ENCODE measurements around the gene CCN5.
"Not testable (repeated sequence)": the region's sequence is repeated elsewhere in the genome, so short reads cannot be mapped to it uniquely, and the experiment has no call there.

The CCN5 gene

GRCh38 chr20:44694159-44694558 lies 21.0 kb upstream of the CCN5 start:
- no peaks in the 10 kb centered on the region for H3K36me3 ChIP-seq (ENCODE audit: control insufficient read depth, insufficient read depth, low read length)
- H3K27me3 ChIP-seq (replicated peaks; ENCODE audit: control insufficient read depth, insufficient read depth, low read length): no peaks in the 10 kb centered on the region; the same call in 1 of the 2 replicates
- no peak for DNase-seq (ENCODE audit: extremely low read depth, insufficient read length)
- TF ChIP-seq, protein P1, sequence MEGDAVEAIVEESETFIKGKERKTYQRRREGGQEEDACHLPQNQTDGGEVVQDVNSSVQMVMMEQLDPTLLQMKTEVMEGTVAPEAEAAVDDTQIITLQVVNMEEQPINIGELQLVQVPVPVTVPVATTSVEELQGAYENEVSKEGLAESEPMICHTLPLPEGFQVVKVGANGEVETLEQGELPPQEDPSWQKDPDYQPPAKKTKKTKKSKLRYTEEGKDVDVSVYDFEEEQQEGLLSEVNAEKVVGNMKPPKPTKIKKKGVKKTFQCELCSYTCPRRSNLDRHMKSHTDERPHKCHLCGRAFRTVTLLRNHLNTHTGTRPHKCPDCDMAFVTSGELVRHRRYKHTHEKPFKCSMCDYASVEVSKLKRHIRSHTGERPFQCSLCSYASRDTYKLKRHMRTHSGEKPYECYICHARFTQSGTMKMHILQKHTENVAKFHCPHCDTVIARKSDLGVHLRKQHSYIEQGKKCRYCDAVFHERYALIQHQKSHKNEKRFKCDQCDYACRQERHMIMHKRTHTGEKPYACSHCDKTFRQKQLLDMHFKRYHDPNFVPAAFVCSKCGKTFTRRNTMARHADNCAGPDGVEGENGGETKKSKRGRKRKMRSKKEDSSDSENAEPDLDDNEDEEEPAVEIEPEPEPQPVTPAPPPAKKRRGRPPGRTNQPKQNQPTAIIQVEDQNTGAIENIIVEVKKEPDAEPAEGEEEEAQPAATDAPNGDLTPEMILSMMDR (IDR thresholded peaks at IDR 0.05; ENCODE audit: insufficient read depth, low read length, poor library complexity, severe bottlenecking): no peak
- no peak overlapping the region for H3K4me3 ChIP-seq (replicated peaks; ENCODE audit: low read depth, low read length)

DNA sequence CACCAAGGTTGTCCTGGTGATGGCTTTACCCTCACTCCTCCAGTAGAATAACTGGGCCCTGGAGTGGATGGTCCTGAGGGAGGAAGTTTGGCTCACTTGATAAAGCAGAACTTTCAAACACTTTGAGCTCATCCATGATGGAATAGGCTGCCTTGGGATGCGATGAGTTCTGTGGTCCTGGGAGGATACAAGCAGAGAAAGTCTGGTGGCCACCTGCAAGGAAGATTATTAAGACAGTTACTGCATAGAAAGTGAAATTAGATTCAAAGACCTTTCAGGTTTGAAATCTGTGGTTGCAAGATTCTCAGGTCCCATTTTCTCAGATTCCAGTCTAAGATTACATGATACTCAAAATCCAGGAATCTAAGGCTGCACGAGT lies 19.9 kb upstream of the CCN5 start:
- H3K4me3 ChIP-seq (replicated peaks; ENCODE audit: low read depth, low read length): no peak overlapping the region
- H3K36me3 ChIP-seq (ENCODE audit: control insufficient read depth, insufficient read depth, low read length): no peaks in the 10 kb centered on the region
- H3K27me3 ChIP-seq (replicated peaks; ENCODE audit: control insufficient read depth, insufficient read depth, low read length): no peaks in the 10 kb centered on the region; the same call in 1 of the 2 replicates
- DNase-seq (ENCODE audit: extremely low read depth, insufficient read length): no peak
- TF ChIP-seq, protein P1 (IDR thresholded peaks at IDR 0.05; ENCODE audit: insufficient read depth, low read length, poor library complexity, severe bottlenecking): no peak

- no peak overlapping the region for H3K4me3 ChIP-seq (replicated peaks; ENCODE audit: low read depth, low read length)
- DNase-seq (ENCODE audit: extremely low read depth, insufficient read length): no peak
- H3K27me3 ChIP-seq (replicated peaks; ENCODE audit: control insufficient read depth, insufficient read depth, low read length): no peaks in the 10 kb centered on the region; the same call in 1 of the 2 replicates
- TF ChIP-seq, protein P1 (IDR thresholded peaks at IDR 0.05; ENCODE audit: insufficient read depth, low read length, poor library complexity, severe bottlenecking): no peak
- H3K36me3 ChIP-seq (ENCODE audit: control insufficient read depth, insufficient read depth, low read length): no peaks in the 10 kb centered on the region
These were observed 19.4 kb upstream of the CCN5 start for GRCh38 chr20:44695674-44696300.

GRCh38 chr20:44696315-44696714 lies 18.9 kb upstream of the CCN5 start:
- Histone ChIP-seq H3K36me3 (ENCODE audit: control insufficient read depth, insufficient read depth, low read length) (no peaks in the 10 kb centered on the region), H3K27me3 (replicated peaks; ENCODE audit: control insufficient read depth, insufficient read depth, low read length) (no peaks in the 10 kb centered on the region; the same call in 1 of the 2 replicates), H3K4me3 (replicated peaks; ENCODE audit: low read depth, low read length) (no peak overlapping the region)
- DNase-seq (ENCODE audit: extremely low read depth, insufficient read length): no peak
- TF ChIP-seq, protein P1 (IDR thresholded peaks at IDR 0.05; ENCODE audit: insufficient read depth, low read length, poor library complexity, severe bottlenecking): no peak

GRCh38 chr20:44697041-44697440 lies 18.1 kb upstream of the CCN5 start:
- H3K36me3 ChIP-seq (ENCODE audit: control insufficient read depth, insufficient read depth, low read length); H3K27me3 ChIP-seq (replicated peaks; ENCODE audit: control insufficient read depth, insufficient read depth, low read length); H3K4me3 ChIP-seq (replicated peaks; ENCODE audit: low read depth, low read length); DNase-seq (ENCODE audit: extremely low read depth, insufficient read length): not testable (repeated sequence)

- H3K27me3 ChIP-seq (replicated peaks; ENCODE audit: control insufficient read depth, insufficient read depth, low read length): no peaks in the 10 kb centered on the region
- no peak for DNase-seq (ENCODE audit: extremely low read depth, insufficient read length)
These were observed 16.8 kb upstream of the CCN5 start for GRCh38 chr20:44698351-44698750.

More at GRCh38 chr20:44698351-44698750, 16.8 kb upstream of the CCN5 start:
- Histone ChIP-seq H3K36me3 (ENCODE audit: control insufficient read depth, insufficient read depth, low read length) (no peaks in the 10 kb centered on the region), H3K4me3 (replicated peaks; ENCODE audit: low read depth, low read length) (no peak overlapping the region)
- TF ChIP-seq, protein P1 (IDR thresholded peaks at IDR 0.05; ENCODE audit: insufficient read depth, low read length, poor library complexity, severe bottlenecking): no peak

All from GM06990 (cell line).